SJCRH30 (cell line): ENCODE results near the gene GRIK3. TPM values are rescaled to one million over a fixed set of nuclear protein-coding genes. Genes with fewer than 3 reads are reported as not detected.

ENCODE experiments used
- DNase-seq, 2 experiments: peaks; one replicate each; pipeline ENCODE4 v3.0.0-alpha.2; 2015 to 2020
- H3K27ac ChIP-seq: fragments of 250-450 bp; sonication (Bioruptor Pico); 2 replicates; pipeline ENCODE4 v1.5.1; 2020; ENCODE audit warnings: mild to moderate bottlenecking, moderate library complexity
- H3K27me3 ChIP-seq: fragments of 250-450 bp; sonication (Bioruptor Pico); 2 replicates; pipeline ENCODE4 v1.5.1; 2020; ENCODE audit warnings: mild to moderate bottlenecking, moderate library complexity
- H3K36me3 ChIP-seq: fragments of 250-450 bp; sonication (Bioruptor Pico); 2 replicates; pipeline ENCODE4 v1.5.1; 2020; ENCODE audit warnings: mild to moderate bottlenecking, moderate library complexity
- H3K4me1 ChIP-seq: fragments of 250-450 bp; sonication (Bioruptor Pico); 2 replicates; pipeline ENCODE4 v1.5.1; 2020; ENCODE audit warnings: mild to moderate bottlenecking, moderate library complexity
- H3K4me3 ChIP-seq: fragments of 250-450 bp; sonication (Bioruptor Pico); 2 replicates; pipeline ENCODE4 v1.5.1; 2020; ENCODE audit warnings: mild to moderate bottlenecking, moderate library complexity
- H3K9me3 ChIP-seq: fragments of 250-450 bp; sonication (Bioruptor Pico); replicated peaks from 2 replicates; pipeline ENCODE4 v1.5.1; 2020; ENCODE audit warnings: mild to moderate bottlenecking, moderate library complexity
- total RNA-seq: library from RNA; depleted of rRNA; stranded (reverse); fragments of >200 nt; shearing (Covaris generic); gene quantifications from 2 replicates; pipeline ENCODE4 v1.2.3, GENCODE V29; 2014

GRIK3 gene
- total RNA-seq, 1 experiment from 2014 or later = not detected

DNA sequence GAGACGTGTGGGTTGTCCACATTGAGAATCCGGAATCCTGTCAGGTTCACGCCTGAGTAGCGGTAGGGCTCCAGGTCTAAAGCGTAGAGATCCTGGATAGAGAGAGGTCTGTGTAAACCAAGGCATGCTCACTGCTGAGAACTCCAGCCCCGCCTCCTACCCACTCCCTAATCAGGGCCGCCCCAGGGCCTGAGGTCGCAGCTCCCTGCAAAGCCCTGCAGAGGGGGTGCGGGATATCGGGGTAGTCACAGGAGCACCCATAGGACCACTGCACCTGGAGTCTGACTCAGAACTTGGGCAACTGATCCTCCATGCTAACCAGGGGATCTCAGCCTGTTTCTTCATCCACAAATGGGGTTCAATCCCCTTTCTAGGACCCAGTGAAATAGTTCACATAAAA lies 174.4 kb downstream of the GRIK3 start:
- Histone ChIP-seq H3K36me3 (no peaks in the 10 kb centered on the region), H3K4me1 (no peaks in the 10 kb centered on the region), H3K27ac (no peak overlapping the region), H3K9me3 (no peaks in the 10 kb centered on the region), H3K4me3 (no peak overlapping the region), H3K27me3 (peaks cover 20% of the 10 kb centered on the region)
- DNase-seq = no peak

DNA sequence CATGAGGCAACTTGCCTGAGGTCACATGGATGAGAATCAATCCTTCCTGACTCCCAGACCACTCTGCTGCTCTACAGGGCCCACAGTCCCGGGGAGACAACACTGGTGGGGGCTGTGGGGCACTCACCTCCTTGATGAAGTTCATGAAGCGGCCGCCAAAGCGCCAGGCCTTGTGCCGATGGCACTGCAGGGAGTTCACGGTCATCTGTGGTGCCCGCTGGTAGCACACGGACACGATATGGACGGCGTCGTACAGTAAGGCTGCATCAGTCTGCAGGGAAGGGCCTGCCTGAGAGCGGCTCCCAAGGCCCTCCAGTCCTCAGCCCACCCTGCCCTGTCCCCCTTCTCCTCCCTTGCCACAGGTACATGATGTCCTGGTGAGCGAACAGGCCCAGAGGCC lies 175.3 kb downstream of the GRIK3 start:
- no peak for DNase-seq
- Histone ChIP-seq H3K9me3 (no peaks in the 10 kb centered on the region), H3K4me1 (no peaks in the 10 kb centered on the region), H3K36me3 (no peaks in the 10 kb centered on the region), H3K4me3 (no peak overlapping the region), H3K27ac (no peak overlapping the region), H3K27me3 (peaks cover 29% of the 10 kb centered on the region)

DNA sequence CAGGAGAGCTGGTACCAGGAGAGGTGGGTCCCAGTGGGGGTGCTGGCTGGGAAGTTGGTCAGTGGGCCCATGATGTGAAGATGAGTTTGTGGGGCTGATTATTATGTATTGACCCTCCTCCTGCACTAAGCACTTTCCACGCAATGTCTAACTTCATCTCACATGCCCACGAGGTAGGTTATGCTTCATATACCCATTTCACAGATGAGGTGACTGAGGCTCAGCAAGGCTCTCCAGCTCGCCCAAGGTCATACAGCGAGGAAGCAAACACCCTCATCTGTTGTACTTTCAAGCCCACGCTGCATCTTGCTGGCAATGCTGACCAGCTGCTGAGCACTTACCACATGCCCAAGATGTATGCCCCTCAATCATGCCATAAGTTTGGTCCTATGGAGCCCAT lies 175.8 kb downstream of the GRIK3 start:
- Histone ChIP-seq H3K27me3 (peaks cover 33% of the 10 kb centered on the region), H3K36me3 (no peaks in the 10 kb centered on the region), H3K4me3 (no peak overlapping the region), H3K27ac (no peak overlapping the region), H3K4me1 (no peaks in the 10 kb centered on the region), H3K9me3 (no peaks in the 10 kb centered on the region)
- no peak for DNase-seq

DNA sequence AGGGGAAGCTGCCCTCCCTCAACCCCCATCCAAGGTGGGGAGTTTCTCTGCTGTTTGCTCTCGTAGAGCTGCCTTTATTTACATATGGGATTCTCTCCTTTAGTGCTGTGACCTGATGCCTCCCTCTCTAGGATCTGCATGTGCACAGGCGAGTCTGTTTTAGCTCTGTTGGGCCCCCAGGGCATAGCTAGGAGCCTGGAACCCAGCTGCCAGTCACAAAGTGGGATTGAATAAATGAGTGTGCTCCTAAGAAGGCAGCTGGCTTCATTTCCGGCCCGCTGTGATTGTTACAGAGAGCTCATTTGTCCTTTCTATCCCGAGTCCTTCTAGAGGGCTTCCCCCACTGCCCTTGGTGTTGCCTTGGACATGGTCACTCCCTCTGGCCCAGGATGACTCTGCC lies 176.6 kb downstream of the GRIK3 start:
- Histone ChIP-seq H3K36me3 (no peaks in the 10 kb centered on the region), H3K9me3 (no peaks in the 10 kb centered on the region), H3K4me1 (no peaks in the 10 kb centered on the region), H3K27ac (no peak overlapping the region), H3K4me3 (no peak overlapping the region), H3K27me3 (peaks cover 40% of the 10 kb centered on the region)
- DNase-seq = peak in 1 of 2 experiments; percentile 28

DNA sequence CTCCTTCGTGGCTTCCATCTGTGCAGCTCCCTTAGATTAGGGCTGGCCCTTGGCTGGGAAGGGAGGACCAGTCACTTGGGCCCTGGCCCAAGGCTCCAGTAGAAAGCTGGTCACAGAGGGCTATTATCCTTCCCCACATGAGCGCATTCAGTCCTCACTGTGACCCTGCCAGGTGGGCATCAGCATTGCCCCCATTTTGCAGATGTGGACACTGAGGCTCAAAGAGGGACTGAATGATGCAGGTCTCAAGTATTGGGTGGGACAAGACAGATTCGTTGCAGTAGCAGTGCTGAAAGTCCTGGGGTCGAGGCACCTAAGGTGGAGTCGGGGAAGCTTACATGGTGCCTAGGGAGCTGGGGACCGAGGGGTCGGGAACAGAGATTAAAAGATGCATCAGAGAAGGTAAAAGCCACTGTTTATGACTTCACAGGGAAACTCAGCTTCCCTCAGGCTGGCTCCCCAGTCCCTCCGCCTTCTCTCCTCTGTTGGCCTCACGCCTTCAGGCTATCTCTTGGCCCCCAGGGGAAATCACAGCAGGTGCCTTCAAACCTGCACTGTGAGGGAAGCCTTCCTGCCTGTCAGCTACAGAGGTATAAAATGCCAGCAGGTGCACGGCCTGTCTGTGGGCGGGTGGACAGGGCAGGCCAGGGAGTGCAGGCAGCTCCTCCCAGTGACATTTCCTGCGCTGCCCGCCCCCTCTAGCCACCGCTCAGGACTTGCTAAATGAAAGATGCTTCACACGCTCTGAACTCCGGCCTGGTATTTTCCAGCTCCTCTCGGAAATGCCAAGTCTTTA lies 178.4 kb downstream of the GRIK3 start:
- no peaks in the 10 kb centered on the region for H3K36me3 ChIP-seq
- no peak overlapping the region for H3K27ac ChIP-seq
- DNase-seq = no peak
- no peaks in the 10 kb centered on the region for H3K9me3 ChIP-seq
- H3K4me3 ChIP-seq = no peak overlapping the region
- no peaks in the 10 kb centered on the region for H3K4me1 ChIP-seq
- H3K27me3 ChIP-seq = peaks cover 58% of the 10 kb centered on the region

DNA sequence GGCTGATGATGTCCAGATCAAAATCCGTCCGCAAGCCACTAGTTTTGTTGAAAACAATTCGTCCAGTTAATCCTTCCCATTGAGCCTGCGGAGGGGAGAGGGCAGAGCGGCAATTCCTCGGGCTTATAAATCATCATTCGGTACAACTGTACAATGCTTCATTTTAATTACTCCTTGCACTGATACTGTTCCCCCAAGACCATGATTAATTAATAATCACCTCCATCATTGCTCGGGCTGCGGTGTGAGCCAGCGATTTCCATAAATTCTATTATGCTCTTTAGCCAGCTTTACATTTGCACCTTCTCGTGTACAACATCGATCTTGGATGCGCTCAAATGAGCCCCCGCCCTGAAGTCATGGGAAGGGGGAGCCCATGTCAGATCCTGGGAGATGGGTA lies 180.7 kb downstream of the GRIK3 start:
- no peak overlapping the region for H3K4me3 ChIP-seq
- no peaks in the 10 kb centered on the region for H3K9me3 ChIP-seq
- no peak for DNase-seq
- no peak overlapping the region for H3K27ac ChIP-seq
- H3K27me3 ChIP-seq = peaks cover 68% of the 10 kb centered on the region
- H3K4me1 ChIP-seq = no peaks in the 10 kb centered on the region
- no peaks in the 10 kb centered on the region for H3K36me3 ChIP-seq

DNA sequence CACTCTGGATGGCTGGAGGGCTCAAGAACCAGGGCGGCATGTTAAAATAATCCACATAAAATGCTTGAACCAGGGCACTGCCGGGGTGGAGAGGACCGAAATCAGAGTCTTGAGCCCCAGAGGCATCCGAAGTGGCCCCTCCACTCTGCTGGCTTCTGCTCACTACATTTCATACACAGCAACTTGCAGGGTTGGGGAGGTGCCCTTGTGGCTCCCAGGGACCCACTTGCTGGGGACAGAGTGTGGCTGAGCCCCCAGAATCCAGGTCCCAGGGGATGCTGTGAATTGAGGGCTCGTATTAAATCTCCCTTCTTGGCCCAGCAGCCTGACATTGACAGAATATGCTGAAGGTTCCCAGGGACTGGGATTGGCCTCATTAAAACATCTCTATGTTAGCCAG lies 181.7 kb downstream of the GRIK3 start:
- Histone ChIP-seq H3K4me3 (no peak overlapping the region), H3K27me3 (peaks cover 63% of the 10 kb centered on the region), H3K36me3 (no peaks in the 10 kb centered on the region), H3K27ac (no peak overlapping the region), H3K9me3 (no peaks in the 10 kb centered on the region), H3K4me1 (no peaks in the 10 kb centered on the region)
- DNase-seq = no peak

DNA sequence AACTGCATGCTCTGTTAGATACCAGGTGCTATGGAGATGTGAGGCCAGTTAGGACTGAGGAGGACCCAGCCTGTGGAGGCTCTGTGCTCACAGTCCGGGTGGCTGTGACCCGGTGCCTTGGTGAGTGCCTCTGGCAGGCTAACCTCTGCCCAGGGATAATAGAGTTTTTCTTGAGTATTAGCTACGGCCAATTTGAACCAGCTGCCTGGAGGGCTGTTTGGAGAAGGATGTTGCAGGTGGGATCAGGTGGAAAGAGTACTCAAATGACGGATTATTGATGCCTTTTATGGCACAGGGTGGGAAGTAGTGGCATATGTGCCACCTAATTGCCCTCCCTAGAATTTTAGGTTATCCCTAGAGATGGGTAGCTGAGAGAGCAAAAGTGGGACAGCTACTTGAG lies 182.7 kb downstream of the GRIK3 start:
- H3K4me1 ChIP-seq = no peaks in the 10 kb centered on the region
- no peaks in the 10 kb centered on the region for H3K9me3 ChIP-seq
- H3K27ac ChIP-seq = no peak overlapping the region
- H3K36me3 ChIP-seq = no peaks in the 10 kb centered on the region
- peaks cover 58% of the 10 kb centered on the region for H3K27me3 ChIP-seq
- no peak for DNase-seq
- H3K4me3 ChIP-seq = no peak overlapping the region

DNA sequence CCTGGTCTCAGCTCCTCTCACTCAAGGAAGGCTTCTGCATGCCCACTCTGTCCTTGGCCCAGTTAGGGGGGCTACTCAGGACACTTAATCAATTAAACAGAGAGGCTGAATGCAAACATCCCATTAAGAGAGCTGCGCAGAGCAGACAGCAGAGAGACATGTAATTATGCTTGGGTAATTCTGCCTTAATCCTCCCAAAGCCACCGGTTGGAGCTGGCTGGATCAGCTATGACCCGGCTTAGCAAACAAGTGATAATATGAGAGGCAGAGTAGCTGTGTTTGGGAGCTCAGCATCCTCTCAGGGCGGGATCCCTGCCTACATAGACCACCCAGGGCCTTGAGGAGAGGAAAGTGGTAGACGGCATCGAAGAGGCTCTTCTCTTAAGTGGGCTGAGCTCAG lies 183.2 kb downstream of the GRIK3 start:
- Histone ChIP-seq H3K9me3 (no peaks in the 10 kb centered on the region), H3K4me1 (no peaks in the 10 kb centered on the region), H3K36me3 (no peaks in the 10 kb centered on the region), H3K27me3 (peaks cover 57% of the 10 kb centered on the region), H3K4me3 (no peak overlapping the region), H3K27ac (no peak overlapping the region)
- DNase-seq = no peak

DNA sequence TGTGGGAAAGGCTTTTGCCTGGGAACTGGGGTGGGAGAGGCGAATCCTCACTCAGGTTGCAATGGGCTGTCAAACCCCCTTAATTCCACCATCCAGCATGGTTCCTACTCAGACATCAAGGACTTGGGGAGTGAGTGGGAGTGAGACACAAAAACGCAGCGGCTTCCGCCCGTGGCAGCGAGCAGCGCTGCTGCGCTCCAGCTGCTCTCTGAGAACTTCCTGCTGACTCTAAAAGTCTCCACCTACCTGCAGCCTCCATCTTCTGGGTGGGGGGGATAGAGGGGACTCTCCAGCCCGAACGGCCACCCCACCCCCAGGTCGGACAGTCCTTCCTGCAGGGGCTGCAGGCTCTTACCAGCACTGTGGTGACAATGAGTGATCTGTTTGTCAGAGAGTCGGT lies 184.4 kb downstream of the GRIK3 start:
- no peak overlapping the region for H3K4me3 ChIP-seq
- no peak for DNase-seq
- H3K27ac ChIP-seq = no peak overlapping the region
- peaks cover 53% of the 10 kb centered on the region for H3K27me3 ChIP-seq
- no peaks in the 10 kb centered on the region for H3K36me3 ChIP-seq
- no peaks in the 10 kb centered on the region for H3K9me3 ChIP-seq
- no peaks in the 10 kb centered on the region for H3K4me1 ChIP-seq

DNA sequence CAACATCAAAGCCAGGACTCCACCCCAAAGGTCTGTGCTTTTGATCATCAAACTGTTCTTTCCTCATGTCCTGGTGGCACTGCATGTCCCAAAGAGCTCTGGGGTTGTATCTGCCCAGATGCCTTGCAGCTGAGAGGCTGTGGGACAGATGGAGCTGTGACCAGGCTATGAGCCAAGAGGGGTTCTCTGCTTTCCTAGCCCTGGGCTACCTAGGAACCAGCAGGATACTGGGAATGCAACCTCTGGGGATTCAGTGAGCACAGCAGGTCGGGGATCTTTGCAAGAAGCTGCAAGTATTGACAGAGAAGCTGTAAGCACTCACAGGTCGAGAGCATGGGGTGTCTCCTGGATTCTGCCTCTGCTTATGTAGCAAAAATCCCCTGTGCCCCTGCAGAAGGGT lies 186.6 kb downstream of the GRIK3 start:
- Histone ChIP-seq H3K4me3 (no peak overlapping the region), H3K36me3 (no peaks in the 10 kb centered on the region), H3K27me3 (peaks cover 39% of the 10 kb centered on the region), H3K9me3 (no peaks in the 10 kb centered on the region), H3K27ac (no peak overlapping the region), H3K4me1 (no peaks in the 10 kb centered on the region)
- DNase-seq = no peak

DNA sequence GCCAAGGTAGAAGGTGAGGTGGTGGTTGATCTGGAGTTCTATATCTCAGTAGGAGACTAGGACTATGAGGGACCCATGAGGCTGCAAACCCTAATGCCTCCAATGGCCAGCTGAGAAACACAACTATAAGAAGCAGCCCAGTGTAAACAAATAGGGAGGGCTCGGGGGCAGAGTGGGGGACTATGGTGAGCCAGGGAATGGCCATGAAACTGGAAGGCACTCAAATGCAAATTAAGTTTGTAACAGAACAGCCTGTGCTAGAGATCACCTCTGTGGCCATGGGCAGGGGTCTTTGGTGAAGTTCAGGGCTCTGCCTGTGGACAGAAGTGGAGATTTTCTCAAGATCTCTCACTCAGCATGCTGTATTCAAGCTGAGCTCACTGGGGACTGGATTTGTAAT lies 187.1 kb downstream of the GRIK3 start:
- Histone ChIP-seq H3K4me1 (no peaks in the 10 kb centered on the region), H3K27me3 (peaks cover 34% of the 10 kb centered on the region), H3K36me3 (no peaks in the 10 kb centered on the region), H3K27ac (no peak overlapping the region), H3K9me3 (no peaks in the 10 kb centered on the region), H3K4me3 (no peak overlapping the region)
- no peak for DNase-seq

DNA sequence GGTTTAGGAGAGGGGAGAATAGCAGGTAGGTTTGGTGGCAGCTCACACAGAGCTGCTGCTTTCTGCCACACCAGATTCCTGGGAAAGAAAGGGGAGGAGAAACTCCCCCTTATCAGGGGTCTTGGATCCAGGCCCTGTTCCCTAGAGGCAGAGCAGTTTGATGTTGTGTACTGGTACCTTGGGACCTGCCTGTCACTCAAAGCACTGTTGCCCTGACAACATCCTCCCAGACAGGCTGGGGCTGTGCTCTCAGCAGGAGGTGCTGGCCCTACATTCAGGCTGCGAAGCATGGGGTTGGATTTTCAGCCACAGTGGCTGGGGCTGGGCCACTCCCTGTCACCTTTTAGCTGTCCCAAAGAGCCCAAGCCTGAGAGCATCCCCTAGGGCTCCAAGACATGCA lies 188.0 kb downstream of the GRIK3 start:
- H3K4me3 ChIP-seq = no peak overlapping the region
- H3K27ac ChIP-seq = no peak overlapping the region
- no peaks in the 10 kb centered on the region for H3K4me1 ChIP-seq
- H3K36me3 ChIP-seq = no peaks in the 10 kb centered on the region
- H3K9me3 ChIP-seq = no peaks in the 10 kb centered on the region
- peaks cover 33% of the 10 kb centered on the region for H3K27me3 ChIP-seq
- DNase-seq = no peak

DNA sequence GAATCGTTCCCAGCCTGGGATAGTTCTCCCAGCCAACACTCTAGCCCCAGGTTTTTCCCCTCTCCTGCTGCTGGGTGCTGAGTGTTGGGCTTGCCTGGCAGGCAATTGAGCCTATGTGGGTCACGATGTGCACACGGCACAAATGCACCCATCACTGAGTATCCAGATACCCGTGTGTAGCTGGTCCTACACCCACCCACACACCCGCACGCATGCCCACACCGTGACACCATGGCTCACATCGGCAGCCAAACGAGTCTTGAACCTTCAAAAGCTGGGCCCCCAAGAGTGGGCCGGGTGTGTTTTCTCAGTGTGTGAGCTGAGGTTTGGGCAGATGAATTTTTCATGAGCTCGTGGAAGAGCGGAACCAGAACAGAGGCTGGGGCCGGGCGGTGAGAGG lies 188.5 kb downstream of the GRIK3 start:
- H3K27me3 ChIP-seq = peaks cover 27% of the 10 kb centered on the region

DNA sequence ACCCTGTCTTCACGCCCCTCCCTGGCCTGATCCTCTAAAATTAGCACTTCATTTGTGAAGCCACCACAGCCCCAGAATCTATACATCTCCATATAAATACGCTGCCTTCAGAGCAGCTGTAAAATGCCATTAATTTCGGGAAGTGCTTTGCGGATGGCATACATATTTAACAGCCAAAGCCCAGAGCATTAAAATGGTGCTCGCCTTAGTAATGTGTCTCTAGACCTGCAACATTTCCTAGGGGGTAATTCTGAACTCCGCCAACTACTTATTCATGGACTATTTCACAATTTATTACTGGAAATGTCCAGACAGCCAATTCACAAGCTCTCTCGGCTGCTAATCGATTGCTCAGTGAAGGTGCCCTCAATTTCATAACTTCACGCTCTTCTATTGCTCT lies 189.4 kb downstream of the GRIK3 start:
- Histone ChIP-seq H3K4me1 (no peaks in the 10 kb centered on the region), H3K9me3 (no peaks in the 10 kb centered on the region), H3K36me3 (no peaks in the 10 kb centered on the region), H3K4me3 (no peak overlapping the region), H3K27ac (no peak overlapping the region), H3K27me3 (peaks cover 20% of the 10 kb centered on the region)
- no peak for DNase-seq

More for the DNA sequence above, 188.5 kb downstream of the GRIK3 start:
- Histone ChIP-seq H3K9me3 (no peaks in the 10 kb centered on the region), H3K36me3 (no peaks in the 10 kb centered on the region), H3K4me1 (no peaks in the 10 kb centered on the region), H3K27ac (no peak overlapping the region), H3K4me3 (no peak overlapping the region)
- DNase-seq = no peak

DNA sequence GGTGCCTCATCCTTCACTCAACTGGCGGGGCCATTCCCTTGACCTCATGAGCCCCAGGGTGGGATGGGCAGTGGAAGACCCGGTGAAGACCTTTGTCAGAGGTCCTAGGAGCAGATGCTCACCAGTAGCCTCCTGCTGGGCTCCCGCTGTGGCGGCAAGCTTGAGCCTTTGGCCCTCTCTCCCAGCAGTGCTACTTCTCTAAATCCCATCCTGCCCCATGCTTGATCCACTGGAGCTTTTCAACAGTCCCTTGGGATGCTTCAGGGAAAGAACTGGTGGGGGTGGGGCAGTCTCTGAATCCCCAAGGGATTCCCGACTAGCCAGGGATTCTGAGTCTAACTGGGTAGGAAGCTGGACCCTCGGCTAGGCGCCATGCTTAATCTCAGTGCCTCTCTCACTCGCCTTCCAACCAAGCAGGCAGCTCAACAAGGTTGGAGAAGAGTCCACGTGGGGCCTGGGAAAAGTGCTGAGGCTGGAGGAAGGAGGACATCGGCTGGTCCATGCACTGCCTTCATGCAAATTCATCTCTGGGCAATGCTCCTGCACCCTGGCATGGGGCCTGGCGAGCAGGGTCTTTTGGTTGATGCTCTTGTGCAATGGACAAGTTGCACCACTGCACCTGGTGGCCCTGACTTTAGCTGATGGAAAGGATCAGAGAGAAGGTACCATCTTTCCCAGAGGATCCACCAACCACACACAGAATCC lies 190.3 kb downstream of the GRIK3 start:
- H3K9me3 ChIP-seq = no peaks in the 10 kb centered on the region
- no peaks in the 10 kb centered on the region for H3K4me1 ChIP-seq
- H3K27ac ChIP-seq = no peak overlapping the region
- peaks cover 18% of the 10 kb centered on the region for H3K27me3 ChIP-seq
- DNase-seq = no peak
- H3K4me3 ChIP-seq = no peak overlapping the region
- no peaks in the 10 kb centered on the region for H3K36me3 ChIP-seq
